PFSK-1 (cell line): ENCODE data around the gene ANKRD17.

Experiments used
- POLR2AphosphoS5 ChIP-seq: IDR thresholded peaks from 2 replicates; pipeline ENCODE4 v1.6.1; 2012; ENCODE audit warnings: low read depth, mild to moderate bottlenecking, control low read depth, low read length, moderate library complexity
- SIN3A ChIP-seq: IDR thresholded peaks from 2 replicates; pipeline ENCODE4 v1.6.1; 2012; ENCODE audit warnings: mild to moderate bottlenecking, low read length, moderate library complexity, borderline replicate concordance; ENCODE audit not compliant: insufficient read depth

DNA sequence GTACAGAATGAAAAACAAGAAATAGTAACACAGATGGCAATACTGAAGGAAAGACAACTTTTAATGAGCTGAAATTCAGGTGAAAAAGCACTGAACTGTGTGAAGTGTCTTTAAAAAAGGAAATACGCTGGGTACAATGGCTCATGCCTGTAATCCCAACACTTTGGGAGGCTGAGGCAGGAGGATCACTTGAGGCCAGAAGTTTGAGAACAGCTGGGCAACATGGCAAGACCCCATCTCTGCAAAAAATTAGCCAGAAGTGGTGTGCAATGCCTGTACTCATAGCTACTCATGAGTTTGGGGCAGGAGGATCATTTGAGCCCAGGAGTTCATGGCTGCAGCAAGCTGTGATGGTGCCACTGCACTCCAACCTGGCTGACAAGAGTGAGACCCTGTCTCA, 129.3 kb downstream of the ANKRD17 start:
- no peak for TF ChIP-seq POLR2AphosphoS5
- no peak for TF ChIP-seq SIN3A
